Skeletal muscle satellite cell (primary cell): ENCODE measurements around the gene NRAP.

Source experiments
- H3K27me3 ChIP-seq: 2 replicates; pipeline ENCODE4 v1.7.0; 2013; ENCODE audit warnings: low read length; ENCODE audit not compliant: control insufficient read depth, insufficient read depth
- H3K36me3 ChIP-seq: 2 replicates; pipeline ENCODE4 v1.7.0; 2013; ENCODE audit warnings: mild to moderate bottlenecking, control low read depth, low read length; ENCODE audit not compliant: insufficient read depth
- H3K4me1 ChIP-seq: 2 replicates; pipeline ENCODE4 v1.7.0; 2013; ENCODE audit warnings: low read length; ENCODE audit not compliant: control insufficient read depth, insufficient read depth
- H3K4me2 ChIP-seq: 2 replicates; pipeline ENCODE4 v1.7.0; 2013; ENCODE audit warnings: mild to moderate bottlenecking, low read length
- H3K4me3 ChIP-seq: 2 replicates; pipeline ENCODE4 v1.7.0; 2013; ENCODE audit warnings: low read length
- H3K9ac ChIP-seq: 2 replicates; pipeline ENCODE4 v1.7.0; 2013; ENCODE audit warnings: mild to moderate bottlenecking, low read depth, low read length, moderate library complexity
- H3K9me3 ChIP-seq: replicated peaks from 2 replicates; pipeline ENCODE4 v1.7.0; 2013; ENCODE audit warnings: mild to moderate bottlenecking, control low read depth, low read length

The NRAP gene

DNA sequence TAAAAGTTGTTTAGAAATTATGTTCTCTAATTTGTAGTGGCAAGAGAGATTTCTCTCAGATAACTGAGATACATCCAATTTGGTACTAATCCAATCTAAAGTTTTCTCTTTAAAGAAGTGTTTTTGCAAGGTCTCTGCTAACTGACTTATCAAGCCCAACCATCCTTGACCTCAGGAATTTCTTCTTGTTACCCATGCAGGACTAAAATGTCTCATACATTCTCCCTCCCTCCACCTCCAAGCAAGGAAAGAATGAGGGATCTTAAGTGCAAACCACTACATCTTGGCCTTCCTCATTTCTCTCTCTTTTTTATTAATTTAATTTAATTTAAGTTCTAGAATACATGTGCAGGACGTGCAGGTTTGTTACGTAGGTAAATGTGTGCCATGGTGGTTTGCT, 12.8 kb downstream of the NRAP start:
- Histone ChIP-seq H3K4me3 (no peak overlapping the region), H3K9ac (no peak overlapping the region), H3K4me2 (no peak overlapping the region), H3K27me3 (peaks cover 6% of the 10 kb centered on the region), H3K4me1 (no peaks in the 10 kb centered on the region), H3K9me3 (no peaks in the 10 kb centered on the region), H3K36me3 (no peaks in the 10 kb centered on the region)

DNA sequence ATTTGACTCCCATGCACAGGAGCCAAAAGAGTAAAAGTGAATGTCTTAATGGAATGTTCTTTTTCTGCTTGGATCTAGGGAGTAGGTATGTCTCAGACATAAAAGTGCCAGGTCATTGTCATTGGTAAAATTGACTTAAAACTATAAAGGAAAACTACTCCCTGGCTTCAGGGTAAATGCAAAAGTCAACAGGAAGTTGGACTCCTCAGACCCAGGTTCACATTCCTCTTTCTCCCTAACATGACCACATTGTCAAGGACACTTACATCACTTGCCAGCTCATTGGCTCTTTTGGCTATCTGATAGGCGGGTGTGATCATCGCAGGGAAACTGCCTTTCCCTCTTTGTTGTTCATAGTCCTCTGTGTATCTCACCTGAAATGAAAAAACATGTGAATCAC, 13.7 kb downstream of the NRAP start:
- Histone ChIP-seq H3K9me3 (no peaks in the 10 kb centered on the region), H3K9ac (no peak overlapping the region), H3K4me1 (no peaks in the 10 kb centered on the region), H3K4me3 (no peak overlapping the region), H3K4me2 (no peak overlapping the region), H3K36me3 (no peaks in the 10 kb centered on the region), H3K27me3 (peaks cover 6% of the 10 kb centered on the region)

- H3K4me3 ChIP-seq: no peak overlapping the region
- H3K9me3 ChIP-seq: no peaks in the 10 kb centered on the region
- H3K36me3 ChIP-seq: no peaks in the 10 kb centered on the region
- H3K27me3 ChIP-seq: peaks cover 3% of the 10 kb centered on the region
- H3K4me1 ChIP-seq: no peaks in the 10 kb centered on the region
- H3K9ac ChIP-seq: no peak overlapping the region
- no peak overlapping the region for H3K4me2 ChIP-seq
Measured at GRCh38 chr10:113648478-113648877, 15.4 kb downstream of the NRAP start.

DNA sequence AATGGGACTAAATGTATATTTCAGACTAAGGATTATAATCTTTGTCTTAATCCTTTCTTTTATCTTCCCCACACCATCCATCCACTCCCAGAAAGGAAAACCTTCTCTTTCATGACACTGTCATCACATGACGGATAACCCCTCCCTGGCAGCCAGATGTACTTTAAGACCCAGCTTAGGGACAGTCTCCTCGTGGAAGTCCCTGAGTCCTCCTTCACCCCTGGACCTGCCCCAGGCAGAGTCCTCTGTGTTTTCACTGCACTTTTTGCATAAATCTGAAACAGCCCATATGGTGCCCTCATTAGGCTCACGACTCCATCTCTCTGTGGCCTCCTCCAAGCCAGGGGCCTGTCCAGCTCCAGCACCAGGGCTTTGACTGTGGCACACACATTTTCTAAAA, 16.0 kb downstream of the NRAP start:
- Histone ChIP-seq H3K9me3 (no peaks in the 10 kb centered on the region), H3K4me3 (no peak overlapping the region), H3K27me3 (peaks cover 2% of the 10 kb centered on the region), H3K9ac (no peak overlapping the region), H3K36me3 (no peaks in the 10 kb centered on the region), H3K4me1 (no peaks in the 10 kb centered on the region), H3K4me2 (no peak overlapping the region)

DNA sequence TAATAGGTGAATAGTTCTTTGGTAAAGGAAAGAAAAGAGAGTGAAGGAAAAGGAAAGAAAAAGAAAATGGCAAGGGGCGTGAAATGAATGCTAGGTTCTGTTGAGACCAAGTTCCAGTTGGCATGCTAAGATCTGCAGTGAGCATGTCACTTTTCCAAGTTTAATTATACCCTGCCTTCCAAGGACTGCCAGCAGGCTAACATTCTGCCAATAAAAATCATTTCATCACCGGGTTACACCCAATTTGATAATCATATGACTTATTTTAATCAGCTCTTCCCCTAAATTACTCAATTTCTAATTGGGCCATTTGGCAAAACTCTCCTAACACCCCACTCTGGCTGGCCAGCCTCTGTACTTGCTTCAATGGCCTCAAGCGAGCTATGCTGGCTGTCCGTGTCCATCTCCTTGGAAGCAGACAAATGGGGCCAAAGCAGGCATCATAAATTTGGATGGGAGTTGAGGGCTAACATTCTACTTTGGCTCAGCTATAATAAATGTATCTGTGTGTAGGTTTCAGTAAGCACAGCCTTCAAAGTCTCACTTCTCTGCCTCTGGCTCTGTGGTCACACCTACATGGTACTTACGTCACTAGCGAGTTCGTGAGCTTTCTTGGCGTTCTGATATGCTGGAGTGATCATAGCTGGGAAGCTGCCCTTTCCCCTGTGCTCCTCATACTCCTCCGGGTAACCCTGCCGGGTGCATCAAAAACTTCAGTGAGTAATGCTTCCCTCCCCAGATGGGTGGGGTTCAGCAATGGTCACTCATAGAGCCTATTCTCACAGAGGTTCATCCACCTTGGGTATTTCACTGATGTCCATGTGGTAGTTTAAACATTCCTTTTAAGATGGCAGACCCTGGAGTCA, 17.3 kb downstream of the NRAP start:
- Histone ChIP-seq H3K4me3 (no peak overlapping the region), H3K9me3 (no peaks in the 10 kb centered on the region), H3K9ac (no peak overlapping the region), H3K4me1 (no peaks in the 10 kb centered on the region), H3K4me2 (no peak overlapping the region), H3K27me3 (no peaks in the 10 kb centered on the region), H3K36me3 (no peaks in the 10 kb centered on the region)

DNA sequence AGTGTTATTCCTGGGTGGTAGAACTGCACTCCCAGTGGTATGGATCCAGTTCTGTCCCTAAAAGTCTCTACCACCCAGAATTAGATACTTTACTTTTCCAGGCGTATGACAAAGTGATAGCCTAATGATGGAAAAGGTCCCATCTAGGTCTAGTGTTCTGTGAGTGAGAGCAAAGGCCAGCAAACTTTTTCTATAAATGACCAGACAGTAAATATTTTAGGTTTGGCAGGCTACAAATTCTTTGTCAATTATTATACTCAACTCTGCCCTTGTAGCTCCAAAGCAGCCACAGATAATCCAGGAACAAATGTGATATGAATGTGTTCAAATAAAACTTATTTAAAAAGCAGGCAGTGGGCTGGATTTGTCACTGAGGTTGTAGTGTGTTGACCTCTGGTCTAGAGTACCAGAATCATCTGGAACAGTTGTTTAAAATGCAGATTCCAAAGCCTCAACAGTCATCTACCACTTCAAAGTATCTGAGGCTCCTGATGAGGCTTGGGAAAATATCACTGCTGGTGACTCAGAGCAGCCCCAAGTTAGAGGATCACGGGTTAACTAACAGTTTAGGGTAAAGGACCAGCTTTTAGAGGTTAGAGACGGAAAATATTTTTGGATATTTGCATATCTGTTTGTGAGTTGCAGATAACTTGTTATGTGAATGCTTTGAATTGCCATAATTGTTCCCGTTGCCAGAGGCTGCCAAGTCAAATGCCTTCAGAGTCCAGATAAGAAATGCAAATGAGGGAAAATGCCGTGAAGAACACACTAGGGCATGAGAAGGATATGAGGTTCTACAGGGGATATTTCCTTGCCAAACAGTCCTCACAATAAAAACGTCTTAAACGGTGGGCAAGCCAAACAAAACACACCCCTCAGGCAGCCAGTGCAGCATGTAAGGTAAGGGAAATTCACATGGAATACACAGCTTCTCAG, 19.4 kb downstream of the NRAP start:
- Histone ChIP-seq H3K27me3 (no peaks in the 10 kb centered on the region), H3K4me1 (no peaks in the 10 kb centered on the region), H3K4me3 (no peak overlapping the region), H3K9ac (no peak overlapping the region), H3K4me2 (no peak overlapping the region), H3K36me3 (no peaks in the 10 kb centered on the region), H3K9me3 (no peaks in the 10 kb centered on the region)

GRCh38 chr10:113643183-113643582, 20.7 kb downstream of the NRAP start:
- H3K4me3 ChIP-seq: no peak overlapping the region
- no peaks in the 10 kb centered on the region for H3K36me3 ChIP-seq
- no peak overlapping the region for H3K9ac ChIP-seq
- H3K4me2 ChIP-seq: no peak overlapping the region
- H3K4me1 ChIP-seq: no peaks in the 10 kb centered on the region
- no peaks in the 10 kb centered on the region for H3K9me3 ChIP-seq
- H3K27me3 ChIP-seq: no peaks in the 10 kb centered on the region

DNA sequence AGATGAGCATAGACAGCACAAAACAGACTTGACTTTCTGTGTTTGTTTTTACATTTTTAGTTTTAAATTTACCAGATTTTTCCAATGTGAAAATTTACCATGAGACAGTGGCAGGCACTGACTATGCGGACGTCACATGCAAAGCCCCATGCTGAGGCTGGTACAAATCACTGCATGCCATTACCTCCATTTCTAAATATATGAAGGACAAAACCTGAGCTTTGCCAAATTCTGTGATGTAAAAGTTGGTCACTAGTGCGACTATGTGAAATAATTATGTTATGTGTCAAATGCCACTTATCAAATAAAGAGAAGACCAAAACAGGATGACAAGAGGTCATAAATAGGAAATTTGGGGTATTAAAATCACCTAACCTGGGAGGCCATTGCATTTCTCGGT, 22.1 kb downstream of the NRAP start:
- Histone ChIP-seq H3K4me1 (no peaks in the 10 kb centered on the region), H3K4me2 (no peak overlapping the region), H3K27me3 (no peaks in the 10 kb centered on the region), H3K4me3 (no peak overlapping the region), H3K36me3 (no peaks in the 10 kb centered on the region), H3K9me3 (no peaks in the 10 kb centered on the region), H3K9ac (no peak overlapping the region)

DNA sequence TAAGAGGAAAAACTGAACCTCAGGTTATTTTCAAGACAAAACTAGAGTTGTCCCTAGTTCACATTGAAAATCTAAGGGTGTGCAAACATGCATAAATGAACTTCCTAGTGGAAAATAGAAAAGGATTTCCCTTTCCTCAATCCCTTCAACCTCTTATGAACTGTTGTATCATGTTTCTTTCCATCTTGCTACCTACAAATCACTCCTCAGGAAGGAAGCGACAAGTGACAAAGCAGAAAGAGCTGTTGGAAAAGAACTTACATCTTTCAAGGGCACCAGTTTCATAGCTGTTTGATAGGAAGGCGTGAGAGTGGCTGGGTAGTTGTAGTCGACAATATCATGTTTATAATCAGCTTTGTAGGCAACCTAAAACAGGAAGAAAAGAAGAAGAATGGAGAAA, 23.9 kb downstream of the NRAP start:
- Histone ChIP-seq H3K9me3 (no peaks in the 10 kb centered on the region), H3K9ac (no peak overlapping the region), H3K36me3 (no peaks in the 10 kb centered on the region), H3K4me3 (no peak overlapping the region), H3K27me3 (no peaks in the 10 kb centered on the region), H3K4me2 (no peak overlapping the region), H3K4me1 (no peaks in the 10 kb centered on the region)

GRCh38 chr10:113631684-113632367, 32.0 kb downstream of the NRAP start:
- Histone ChIP-seq H3K36me3 (no peaks in the 10 kb centered on the region), H3K4me1 (no peaks in the 10 kb centered on the region), H3K27me3 (no peaks in the 10 kb centered on the region), H3K4me3 (no peak overlapping the region), H3K9me3 (no peaks in the 10 kb centered on the region), H3K9ac (no peak overlapping the region), H3K4me2 (no peak overlapping the region)

DNA sequence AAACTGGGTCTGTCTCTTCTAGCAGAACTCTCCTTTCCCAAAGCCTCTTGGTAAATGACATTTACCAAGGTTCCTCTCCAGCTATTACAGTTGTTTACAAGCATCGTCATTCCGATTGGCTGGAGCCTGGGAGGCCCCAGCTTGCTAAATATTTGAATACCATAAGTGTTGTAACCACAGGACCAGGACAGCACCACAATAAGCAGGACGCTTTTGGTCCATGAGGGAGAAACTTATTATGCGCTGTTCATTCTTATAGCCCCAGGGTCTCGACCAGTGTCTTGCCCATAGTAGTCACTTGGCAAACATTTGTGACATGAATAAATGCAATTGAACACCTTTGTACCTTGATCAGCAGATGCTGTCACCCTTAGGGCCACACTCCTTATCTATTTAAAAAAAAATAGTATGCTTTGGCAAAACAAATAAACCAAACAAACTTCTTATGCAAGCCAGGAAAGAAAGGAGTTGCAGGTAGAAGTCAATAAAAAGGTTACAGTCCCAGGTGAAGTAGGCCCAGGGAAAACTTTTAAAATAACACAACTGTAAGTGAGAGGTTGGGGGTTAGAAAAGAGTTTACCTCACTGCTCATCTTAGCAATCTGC, 32.8 kb downstream of the NRAP start:
- Histone ChIP-seq H3K36me3 (no peaks in the 10 kb centered on the region), H3K27me3 (no peaks in the 10 kb centered on the region), H3K9me3 (no peaks in the 10 kb centered on the region), H3K4me3 (no peak overlapping the region), H3K4me1 (no peaks in the 10 kb centered on the region), H3K9ac (no peak overlapping the region), H3K4me2 (no peak overlapping the region)
